GM20431 (cell line): ENCODE data around the gene CHST8.
"Not testable (repeated sequence)": the region's sequence is repeated elsewhere in the genome, so short reads cannot be mapped to it uniquely, and the experiment has no call there.

Experiments used
- in situ Hi-C: fragments of 300-500 bp; cut with MseI, MboI; formaldehyde crosslinking; loops from one replicate; pipeline ENCODE4 v1.15.0; 2020; ENCODE audit warnings: low sequenced_read_pairs; ENCODE audit not compliant: unreplicated experiment

CHST8 gene

GRCh38 chr19:33814181-33815165, 192.7 kb downstream of the CHST8 start:
- in situ Hi-C loops: no loop called here

GRCh38 chr19:33815380-33816340, 193.9 kb downstream of the CHST8 start:
- in situ Hi-C loops: no loop called here

DNA sequence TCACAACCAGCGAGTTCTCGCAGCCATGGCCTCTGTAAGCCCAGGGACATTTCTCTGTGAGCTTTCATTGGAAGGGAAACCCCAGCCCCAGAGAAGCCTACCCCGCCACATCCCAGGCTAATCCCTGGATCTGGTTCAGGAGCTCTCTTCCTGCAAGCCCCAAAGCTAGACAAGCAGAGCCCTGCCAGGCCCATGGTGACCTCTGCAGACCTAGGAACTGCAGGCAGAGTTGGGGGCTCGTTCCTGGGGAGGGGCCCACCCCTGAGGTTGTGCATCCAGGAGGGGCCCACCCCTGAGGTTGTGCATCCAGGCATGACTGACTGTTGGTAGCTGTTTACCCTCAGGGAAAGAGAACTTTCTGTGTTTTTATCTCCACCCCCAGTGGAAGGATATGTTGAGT, 196.7 kb downstream of the CHST8 start:
- in situ Hi-C loops: no loop called here

DNA sequence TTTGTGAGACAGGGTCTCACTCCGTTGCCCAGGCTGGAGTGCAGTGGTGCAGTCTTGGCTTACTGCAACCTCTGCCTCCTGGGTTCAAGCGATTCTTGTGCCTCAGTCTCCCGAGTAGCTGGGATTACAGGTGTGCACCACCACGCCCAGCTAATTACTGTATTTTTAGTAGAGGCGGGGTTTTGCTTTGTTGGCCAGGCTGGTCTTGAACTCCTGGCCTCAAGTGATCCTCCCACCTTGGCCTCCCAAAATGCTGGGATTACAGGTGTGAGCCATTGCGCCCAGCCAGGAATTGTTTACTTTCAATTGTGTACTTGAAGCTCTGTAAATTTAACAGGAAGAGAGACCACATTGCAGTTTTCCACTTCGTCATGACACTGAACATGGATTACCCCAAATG, 197.3 kb downstream of the CHST8 start:
- in situ Hi-C loops: not testable (repeated sequence)

DNA sequence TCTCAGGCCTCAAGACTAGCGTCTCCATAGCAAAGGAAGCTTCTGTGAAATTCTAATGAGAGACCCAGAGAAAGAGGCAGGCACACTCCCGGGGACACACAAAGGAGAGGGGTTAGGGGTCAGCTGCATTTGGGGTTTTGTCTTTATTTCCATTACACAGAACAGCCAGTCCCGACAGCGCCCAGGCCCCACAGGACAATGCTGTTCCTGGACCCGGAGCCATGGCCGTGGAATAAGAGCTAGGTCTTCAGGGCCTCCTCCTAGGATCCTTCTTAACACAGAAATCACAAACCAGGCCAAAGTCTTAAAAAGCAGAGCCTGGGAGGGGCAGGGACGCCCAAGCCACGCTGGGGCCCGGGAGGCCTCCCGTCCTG, 197.7 kb downstream of the CHST8 start:
- in situ Hi-C loops: no loop called here

GRCh38 chr19:33819880-33820781, 198.4 kb downstream of the CHST8 start:
- in situ Hi-C loops: no loop called here

DNA sequence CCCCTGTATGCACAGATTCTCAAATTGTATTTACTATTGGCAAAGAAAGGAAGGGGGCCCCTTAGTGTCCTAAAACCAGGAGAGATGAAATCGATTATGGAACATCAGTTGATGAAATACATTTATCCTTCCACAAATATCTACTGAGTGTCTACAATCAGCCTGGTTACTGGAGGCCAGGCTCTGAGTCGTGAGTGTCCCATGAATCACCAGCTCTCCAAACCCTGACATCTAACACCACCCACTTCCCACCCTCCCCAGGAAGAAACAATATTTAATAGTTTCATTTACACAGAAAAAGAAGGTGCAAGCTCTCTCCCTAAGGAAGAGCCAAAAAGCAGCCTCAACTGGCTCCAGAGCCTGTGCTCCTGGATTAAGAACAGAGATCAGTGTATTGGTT, 200.1 kb downstream of the CHST8 start:
- in situ Hi-C loops: no loop called here
